SK-N-SH (cell line): ENCODE data around the gene WT1. TPM values are rescaled to one million over a fixed set of nuclear protein-coding genes. Genes with fewer than 3 reads are reported as not detected.

ENCODE experiments used
- CTCF ChIA-PET: fragments of 300-600, 350-600 bp; formaldehyde crosslinking; extraction: SDS; loops from one replicate; lab custom pipeline; 2021; lab: Yijun Ruan, JAX
- POLR2A ChIA-PET: fragments of 350-600 bp; sonication (Branson Sonifier 250); formaldehyde crosslinking; extraction: SDS; loops from one replicate; lab custom pipeline; 2020; ENCODE audit warnings: antibody characterized with exemption, inconsistent platforms; lab: Yijun Ruan, JAX
- DNase-seq: peaks from one replicate; pipeline ENCODE4 v3.0.0; 2012
- H2AFZ ChIP-seq: fragments of 200-600 bp; sonication (generic); 2 replicates; pipeline ENCODE4 v1.8.1; 2016; ENCODE audit warnings: antibody characterized with exemption, mild to moderate bottlenecking, low read depth
- H3F3A ChIP-seq: fragments of 200-600 bp; sonication (generic); replicated peaks from 2 replicates; pipeline ENCODE3; 2016; ENCODE audit warnings: antibody characterized with exemption, mild to moderate bottlenecking; ENCODE audit not compliant: insufficient read depth
- H3K27ac ChIP-seq, 2 experiments: fragments of 200-500 bp in 1 of 2; fragments of 200-600 bp in 1 of 2; sonication (Bioruptor generic) in 1 of 2; sonication (generic), shearing (Covaris generic) in 1 of 2; 2 replicates each; pipeline versions ENCODE4 v1.5.1 to v1.6.1; 2014 to 2016; ENCODE audit warnings: low read depth in 2 of 2, inconsistent platforms in 1 of 2, low read length in 1 of 2, mild to moderate bottlenecking in 1 of 2, mixed read lengths in 1 of 2
- H3K27me3 ChIP-seq: fragments of 200-600 bp; sonication (generic), shearing (Covaris generic); 2 replicates; pipeline ENCODE4 v1.6.1; 2016; ENCODE audit warnings: mixed run types; ENCODE audit not compliant: insufficient read depth
- H3K36me3 ChIP-seq, 2 experiments: fragments of 200-500 bp in 1 of 2; fragments of 200-600 bp in 1 of 2; sonication (Bioruptor generic) in 1 of 2; sonication (generic) in 1 of 2; replicated peaks in 1 of 2; 2 replicates each; pipeline versions ENCODE3 to v1.5.1; 2014 to 2016; ENCODE audit warnings: low read length in 1 of 2, mild to moderate bottlenecking in 1 of 2; ENCODE audit not compliant: insufficient read depth in 2 of 2, control insufficient read depth in 1 of 2
- H3K4me1 ChIP-seq, 2 experiments: fragments of 200-500 bp in 1 of 2; fragments of 200-600 bp in 1 of 2; sonication (Bioruptor generic) in 1 of 2; sonication (generic), shearing (Covaris generic) in 1 of 2; 2 replicates each; pipeline versions ENCODE4 v1.5.1 to v1.6.1; 2014 to 2016; ENCODE audit warnings: low read depth in 1 of 2, low read length in 1 of 2, mixed run types in 1 of 2; ENCODE audit not compliant: insufficient read depth in 2 of 2, control insufficient read depth in 1 of 2
- H3K4me2 ChIP-seq: fragments of 200-600 bp; sonication (generic), shearing (Covaris generic); 2 replicates; pipeline ENCODE4 v1.6.1; 2017; ENCODE audit warnings: mixed run types
- H3K4me3 ChIP-seq, 2 experiments: fragments of 200-500 bp in 1 of 2; fragments of 200-600 bp in 1 of 2; sonication (Bioruptor generic) in 1 of 2; sonication (generic), shearing (Covaris generic) in 1 of 2; 2 replicates each; pipeline versions ENCODE4 v1.5.1 to v1.8.1; 2014 to 2016; ENCODE audit warnings: low read depth in 2 of 2, inconsistent platforms in 1 of 2, low read length in 1 of 2, mild to moderate bottlenecking in 1 of 2, mixed read lengths in 1 of 2, moderate library complexity in 1 of 2
- H3K79me2 ChIP-seq: fragments of 200-600 bp; sonication (generic); 2 replicates; pipeline ENCODE4 v1.8.1; 2017; ENCODE audit warnings: mild to moderate bottlenecking; ENCODE audit not compliant: insufficient read depth
- H3K9ac ChIP-seq: fragments of 200-600 bp; sonication (generic); 2 replicates; pipeline ENCODE4 v1.6.1; 2017; ENCODE audit warnings: mixed run types
- H3K9me2 ChIP-seq: fragments of 200-600 bp; sonication (generic); 2 replicates; pipeline ENCODE4 v1.6.1; 2017; ENCODE audit warnings: mixed run types
- H3K9me3 ChIP-seq: fragments of 200-600 bp; sonication (generic); 2 replicates; pipeline ENCODE4 v1.6.1; 2017; ENCODE audit warnings: mixed run types, mild to moderate bottlenecking, moderate library complexity
- H4K20me1 ChIP-seq: fragments of 200-600 bp; sonication (generic); 2 replicates; pipeline ENCODE4 v1.6.1; 2017; ENCODE audit warnings: mild to moderate bottlenecking, mixed run types; ENCODE audit not compliant: insufficient read depth
- FOXJ3 ChIP-seq: sonication (generic); formaldehyde crosslinking; IDR thresholded peaks from 2 replicates; pipeline ENCODE4 v1.5.1; 2020; ENCODE audit warnings: mild to moderate bottlenecking, missing genetic modification reagents
- IRF3 ChIP-seq: fragments of 150-350 bp; IDR thresholded peaks from 2 replicates; pipeline ENCODE4 v1.6.1; 2016; ENCODE audit warnings: mild to moderate bottlenecking, low read depth, low read length
- MAX ChIP-seq: IDR thresholded peaks from 2 replicates; pipeline ENCODE4 v1.4.0; 2012; ENCODE audit warnings: low read depth
- MXI1 ChIP-seq: IDR thresholded peaks from 2 replicates; pipeline ENCODE4 v1.6.1; 2012; ENCODE audit warnings: mild to moderate bottlenecking, low read depth, low read length, improper control_type of control experiment
- NFIC ChIP-seq: IDR thresholded peaks from 2 replicates; pipeline ENCODE4 v1.4.0; 2012; ENCODE audit warnings: borderline replicate concordance
- NRF1 ChIP-seq: IDR thresholded peaks from 2 replicates; pipeline ENCODE4 v1.6.1; 2012; ENCODE audit warnings: low read depth, mild to moderate bottlenecking, low read length
- PBX3 ChIP-seq: IDR thresholded peaks from 2 replicates; pipeline ENCODE4; 2012
- POLR2AphosphoS5 ChIP-seq: IDR thresholded peaks from 2 replicates; pipeline ENCODE4 v1.6.1; 2012; ENCODE audit warnings: low read depth, low read length
- RAD21 ChIP-seq: IDR thresholded peaks from 2 replicates; pipeline ENCODE4 v1.6.1; 2012; ENCODE audit warnings: mild to moderate bottlenecking, low read length
- RCOR1 ChIP-seq: fragments of 150-350 bp; IDR thresholded peaks from 2 replicates; pipeline ENCODE4 v1.6.1; 2017; ENCODE audit warnings: antibody characterized with exemption, low read length
- SMC3 ChIP-seq: IDR thresholded peaks from 2 replicates; pipeline ENCODE4 v1.6.1; 2012; ENCODE audit warnings: low read depth, low read length, improper control_type of control experiment
- TAF1 ChIP-seq: IDR thresholded peaks from 2 replicates; pipeline ENCODE4 v1.6.1; 2012; ENCODE audit warnings: low read depth, mild to moderate bottlenecking, low read length, moderate library complexity, borderline replicate concordance
- TEAD4 ChIP-seq: IDR thresholded peaks from 2 replicates; pipeline ENCODE4 v1.4.0; 2012; ENCODE audit warnings: mild to moderate bottlenecking, borderline replicate concordance; ENCODE audit not compliant: insufficient read depth
- YY1 ChIP-seq: IDR thresholded peaks from 2 replicates; pipeline ENCODE4 v1.4.0; 2012; ENCODE audit warnings: low read depth, mild to moderate bottlenecking
- ZBTB33 ChIP-seq: IDR thresholded peaks from 2 replicates; pipeline ENCODE4 v1.4.0; 2012; ENCODE audit warnings: low read depth, borderline replicate concordance
- WGBS: methylation state at CpG from one replicate; pipeline ENCODE4 v1.1.6; 2017; ENCODE audit warnings: low lambda C conversion rate; 5-methylcytosine and 5-hydroxymethylcytosine counted together
- polyA plus RNA-seq, 3 experiments: library from polyadenylated mRNA; depleted of rRNA; stranded (reverse); fragments of >200 nt; gene quantifications; 2 replicates each; pipeline ENCODE4 v1.2.3, GENCODE V29; 2012

Gene WT1
- polyA plus RNA-seq, 1 of the 3 experiments (the other 2 are of a cell fraction) = 0.49 TPM

- Histone ChIP-seq H2AFZ (no peak overlapping the region), H3F3A (no peaks in the 10 kb centered on the region), H3K9me3 (no peaks in the 10 kb centered on the region), H3K9ac (no peak overlapping the region), H3K27ac (no peak overlapping the region), H3K79me2 (no peaks in the 10 kb centered on the region), H3K4me1 (no peaks in the 10 kb centered on the region), H3K4me2 (no peak overlapping the region), H3K36me3 (no peaks in the 10 kb centered on the region), H3K4me3 (no peak overlapping the region), H3K9me2 (no peaks in the 10 kb centered on the region), H4K20me1 (no peaks in the 10 kb centered on the region), H3K27me3 (peaks cover 32% of the 10 kb centered on the region)
- ChIA-PET CTCF (interaction anchor here (0.5 kb wide), 1 partner anchor 32 kb away, joined by 3 read pairs; no protein-coding TSS in a partner anchor), POLR2A (no interaction called here)
- TF ChIP-seq POLR2AphosphoS5 = no peak
- TF ChIP-seq PBX3 = no peak
- no peak for TF ChIP-seq FOXJ3 (CRISPR knock-in tag)
- TF ChIP-seq YY1 = no peak
- no peak for TF ChIP-seq MAX
- no peak for TF ChIP-seq TEAD4
- no peak for TF ChIP-seq MXI1
- TF ChIP-seq RAD21 = no peak
- TF ChIP-seq ZBTB33 = no peak
- TF ChIP-seq RCOR1 = no peak
- WGBS = 11% methylated on average over 5 of the region's 5 CpGs
- DNase-seq = no peak
These were observed 31.1 kb upstream of the WT1 start for GRCh38 chr11:32466279-32466915.

GRCh38 chr11:32464078-32464477, 28.7 kb upstream of the WT1 start:
- CTCF ChIA-PET = no interaction called here
- no peaks in the 10 kb centered on the region for H3K79me2 ChIP-seq
- no peaks in the 10 kb centered on the region for H3K4me1 ChIP-seq
- WGBS = 13% methylated on average over 2 of the region's 2 CpGs
- H3K4me2 ChIP-seq = no peak overlapping the region
- TF ChIP-seq FOXJ3 (CRISPR knock-in tag) (no peak), NRF1 (no peak), RCOR1 (no peak), NFIC (no peak), SMC3 (no peak), YY1 (no peak), TAF1 (no peak), IRF3 (no peak)
- TF ChIP-seq, all 33 proteins: peak for 0
- no peak for DNase-seq
- Histone ChIP-seq H3K9me2 (no peaks in the 10 kb centered on the region), H3K27me3 (peaks cover 32% of the 10 kb centered on the region), H3F3A (no peaks in the 10 kb centered on the region), H2AFZ (no peak overlapping the region), H3K4me3 (no peak overlapping the region), H3K9ac (no peak overlapping the region), H3K9me3 (no peaks in the 10 kb centered on the region), H4K20me1 (no peaks in the 10 kb centered on the region), H3K36me3 (no peaks in the 10 kb centered on the region), H3K27ac (no peak overlapping the region)
- POLR2A ChIA-PET = no interaction called here
